CD4-positive, CD25-positive, alpha-beta regulatory T cell (primary cell): ENCODE results near the gene MRPL30. TPM values are rescaled to one million over a fixed set of nuclear protein-coding genes. Genes with fewer than 3 reads are reported as not detected.

Experiments
- ATAC-seq, 2 donors: fragments of 150-1000 bp; cut with Tn5 transposase; one replicate each; pipeline ENCODE4 v1.10.0; 2021; ENCODE audit warnings: low read depth in 2 of 2, moderate number of reproducible peaks in 2 of 2, moderate library complexity in 1 of 2
- DNase-seq, 3 donors: peaks; one replicate each; pipeline versions ENCODE4 v3.0.0 to v3.0.0-alpha.2; 2012 to 2022; ENCODE audit warnings: mixed read lengths in 1 of 3
- H3K27ac ChIP-seq: one replicate; pipeline ENCODE4 v1.7.0; 2013; ENCODE audit warnings: mild to moderate bottlenecking, low read length; ENCODE audit not compliant: insufficient read depth, poor library complexity, severe bottlenecking
- H3K27me3 ChIP-seq: one replicate; pipeline ENCODE4 v1.7.0; 2013; ENCODE audit warnings: low read length; ENCODE audit not compliant: control insufficient read depth, insufficient read depth
- H3K36me3 ChIP-seq: one replicate; pipeline ENCODE4 v1.7.0; 2013; ENCODE audit warnings: mild to moderate bottlenecking, low read length, moderate library complexity; ENCODE audit not compliant: control insufficient read depth, insufficient read depth
- H3K4me1 ChIP-seq: 2 replicates; pipeline ENCODE4 v1.7.0; 2013; ENCODE audit warnings: mild to moderate bottlenecking, low read length; ENCODE audit not compliant: insufficient read depth, control insufficient read depth, poor library complexity, severe bottlenecking
- H3K4me3 ChIP-seq: one replicate; pipeline ENCODE4 v1.7.0; 2013; ENCODE audit warnings: low read depth, mild to moderate bottlenecking, low read length, moderate library complexity
- H3K9me3 ChIP-seq, 2 experiments: 1 replicate in 1 of 2; 2 replicates in 1 of 2; pipeline ENCODE4 v1.7.0; 2013; ENCODE audit warnings: low read length in 2 of 2, mild to moderate bottlenecking in 1 of 2, moderate library complexity in 1 of 2; ENCODE audit not compliant: control insufficient read depth in 2 of 2
- H3K27ac Mint-ChIP-seq, 3 donors: one replicate each; pipeline ENCODE4 v1.8.0; 2020 to 2022; ENCODE audit warnings: mild to moderate bottlenecking in 3 of 3, mixed read lengths in 3 of 3, moderate library complexity in 2 of 3
- H3K27me3 Mint-ChIP-seq: one replicate; pipeline ENCODE4 v1.8.0; 2022; ENCODE audit warnings: mild to moderate bottlenecking, mixed read lengths
- H3K36me3 Mint-ChIP-seq: one replicate; pipeline ENCODE4 v1.8.0; 2020; ENCODE audit warnings: mixed read lengths
- H3K4me1 Mint-ChIP-seq, 4 donors: one replicate each; pipeline ENCODE4 v1.8.0; 2020 to 2022; ENCODE audit warnings: mixed read lengths in 4 of 4, mild to moderate bottlenecking in 1 of 4
- H3K4me3 Mint-ChIP-seq, 4 donors: one replicate each; pipeline ENCODE4 v1.8.0; 2020 to 2022; ENCODE audit warnings: mild to moderate bottlenecking in 4 of 4, mixed read lengths in 4 of 4, moderate library complexity in 3 of 4
- H3K9me3 Mint-ChIP-seq, 7 donors: one replicate each; pipeline ENCODE4 v1.8.0; 2020 to 2022; ENCODE audit warnings: mixed read lengths in 7 of 7, mild to moderate bottlenecking in 3 of 7, moderate library complexity in 2 of 7
- polyA plus RNA-seq, 4 donors: library from polyadenylated mRNA; unstranded; fragments of 300-500 nt; fragmentation: Illumina TruSeq; gene quantifications; one replicate each; pipeline ENCODE4 v1.2.3, GENCODE V29; 2021
- total RNA-seq: library from RNA; stranded (reverse); gene quantifications from one replicate; pipeline ENCODE4 v1.2.3, GENCODE V29; 2022

The MRPL30 gene
- total and polyA plus RNA-seq, 5 donors from 2014 or later: 13.9 to 19.8 (median 16.5) TPM

- no peak for ATAC-seq
- H3K4me3 Mint-ChIP-seq: peak overlapping the region in 1 of 4 donors; percentile 62
These were observed 30.3 kb upstream of the MRPL30 start for GRCh38 chr2:99150706-99151105.

DNA sequence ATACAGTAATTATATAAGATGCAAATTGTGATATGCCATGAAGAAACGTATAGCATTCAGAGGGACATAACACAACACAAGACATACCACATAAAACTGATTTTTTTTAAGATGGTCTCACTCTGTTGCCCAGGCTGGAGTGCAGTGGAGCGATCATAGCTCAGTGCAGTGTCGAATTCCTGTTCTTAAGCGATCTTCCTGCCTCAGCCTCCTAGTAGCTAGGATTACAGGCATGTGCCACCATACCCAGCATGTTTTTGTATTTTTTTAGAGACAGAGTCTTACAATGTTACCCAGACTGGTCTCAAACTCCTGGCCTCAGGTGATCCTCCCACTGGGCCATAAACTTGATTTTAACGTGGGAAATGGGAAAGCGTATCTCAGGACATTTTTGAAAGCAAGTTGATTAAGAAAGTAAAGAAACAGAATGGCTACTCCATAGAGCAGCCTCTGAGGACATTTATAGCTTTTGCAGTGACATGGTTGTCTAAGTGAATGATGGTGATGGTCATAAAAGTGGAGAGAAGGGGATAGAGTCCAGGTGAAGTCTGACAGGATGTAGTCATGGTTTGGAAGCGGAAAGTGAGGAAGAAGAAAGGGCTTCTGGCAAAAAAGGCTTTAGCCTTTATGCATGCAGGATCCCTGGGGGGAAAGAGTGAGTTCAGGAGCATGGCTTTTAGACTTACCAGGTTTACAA, 28.6 kb upstream of the MRPL30 start:
- Histone ChIP-seq H3K4me3 (no peak overlapping the region), H3K27ac (no peak overlapping the region), H3K27me3 (no peaks in the 10 kb centered on the region), H3K36me3 (peaks cover 6% of the 10 kb centered on the region), H3K9me3 (no peaks in the 10 kb centered on the region), H3K4me1 (peaks cover 19% of the 10 kb centered on the region)
- ATAC-seq (no peak), DNase-seq (no peak)
- no peak overlapping the region for H3K27ac Mint-ChIP-seq
- no peaks in the 10 kb centered on the region for H3K27me3 Mint-ChIP-seq
- peaks cover 0 to 2% (median 0%) of the 10 kb centered on the region in 7 donors for H3K9me3 Mint-ChIP-seq
- H3K4me1 Mint-ChIP-seq: peaks cover 0 to 31% (median 12%) of the 10 kb centered on the region in 4 donors
- H3K4me3 Mint-ChIP-seq: no peak overlapping the region
- H3K36me3 Mint-ChIP-seq: peaks cover 14% of the 10 kb centered on the region

More at GRCh38 chr2:99150706-99151105, 30.3 kb upstream of the MRPL30 start:
- Histone ChIP-seq H3K36me3 (no peaks in the 10 kb centered on the region), H3K27me3 (no peaks in the 10 kb centered on the region), H3K4me3 (no peak overlapping the region), H3K4me1 (peaks cover 14% of the 10 kb centered on the region), H3K9me3 (no peaks in the 10 kb centered on the region), H3K27ac (no peak overlapping the region)
- Mint-ChIP-seq H3K27ac (no peak overlapping the region), H3K9me3 (peaks cover 0 to 2% (median 0%) of the 10 kb centered on the region in 7 donors), H3K36me3 (peaks cover 4% of the 10 kb centered on the region), H3K27me3 (no peaks in the 10 kb centered on the region), H3K4me1 (peaks cover 0 to 15% (median 9%) of the 10 kb centered on the region in 4 donors)
- no peak for DNase-seq

DNA sequence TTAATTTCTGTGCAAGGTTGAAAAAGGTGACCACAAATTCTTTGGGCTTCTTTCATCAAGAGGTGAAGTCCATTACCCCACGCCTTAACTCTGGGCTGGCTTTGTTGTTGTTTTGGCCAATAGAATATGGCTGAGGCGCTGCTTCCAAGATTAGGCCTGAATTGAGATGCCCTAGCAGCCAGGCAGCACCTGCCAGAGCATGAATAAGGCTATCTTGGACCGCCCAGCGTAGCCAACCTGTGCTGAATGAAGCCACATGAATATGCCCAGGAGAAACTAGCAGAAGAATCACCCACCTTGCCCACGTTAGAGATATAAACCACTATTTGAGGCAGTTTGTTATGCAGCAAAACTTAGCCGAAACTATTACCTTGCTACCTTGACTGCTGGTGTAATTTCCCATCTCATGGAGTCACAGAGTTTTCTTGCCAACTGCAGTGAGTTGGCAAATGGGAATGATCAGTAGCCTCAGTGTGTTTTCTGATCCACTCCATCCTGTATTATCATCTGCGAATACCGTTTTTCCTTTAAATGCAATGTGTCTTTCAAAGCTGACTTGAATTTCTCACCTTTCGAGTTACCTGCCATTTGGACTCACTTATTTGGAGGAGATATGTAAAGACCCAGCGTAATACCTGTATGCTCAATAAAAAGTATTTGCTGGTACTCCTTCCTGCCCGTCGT, 26.9 kb upstream of the MRPL30 start:
- Histone ChIP-seq H3K4me1 (peaks cover 19% of the 10 kb centered on the region), H3K4me3 (peak overlapping the region; percentile 82), H3K27ac (peak overlapping the region; percentile 96), H3K27me3 (no peaks in the 10 kb centered on the region), H3K36me3 (peaks cover 7% of the 10 kb centered on the region), H3K9me3 (no peaks in the 10 kb centered on the region)
- Mint-ChIP-seq H3K36me3 (peaks cover 24% of the 10 kb centered on the region), H3K4me3 (peak overlapping the region in 1 of 4 donors; percentile 90), H3K4me1 (peaks cover 5 to 36% (median 19%) of the 10 kb centered on the region in 4 donors), H3K9me3 (peaks cover 0 to 2% (median 0%) of the 10 kb centered on the region in 7 donors), H3K27me3 (no peaks in the 10 kb centered on the region), H3K27ac (peak overlapping the region in 1 of 3 donors; percentile 100)
- no peak for DNase-seq
- ATAC-seq: no peak

- ATAC-seq (peak; percentile 97), DNase-seq (peak; percentile 90 to 97 (median 91))
- Histone ChIP-seq H3K27ac (peak within 1 kb of the TSS; percentile 96), H3K4me1 (peaks cover 19% of the 10 kb centered on the region), H3K36me3 (peaks cover 7% of the 10 kb centered on the region), H3K4me3 (peak within 1 kb of the TSS; percentile 96), H3K9me3 (no peaks in the 10 kb centered on the region), H3K27me3 (no peaks in the 10 kb centered on the region)
- H3K4me1 Mint-ChIP-seq: peaks cover 12 to 41% (median 25%) of the 10 kb centered on the region in 4 donors
- peaks cover 0 to 2% (median 0%) of the 10 kb centered on the region in 7 donors for H3K9me3 Mint-ChIP-seq
- H3K27ac Mint-ChIP-seq: peak within 1 kb of the TSS in 1 of 3 donors; percentile 100
- peaks cover 32% of the 10 kb centered on the region for H3K36me3 Mint-ChIP-seq
- no peaks in the 10 kb centered on the region for H3K27me3 Mint-ChIP-seq
- H3K4me3 Mint-ChIP-seq: peak within 1 kb of the TSS in 1 of 4 donors; percentile 90
These were observed 26.1 kb upstream of the MRPL30 start, which contains the start of the genes LIPT1 and TSGA10 for GRCh38 chr2:99154643-99155536. TSS of gene LIPT1 (plus strand) at chr2:99154967. CDS start at chr2:99161958, 6,991 bp downstream. TSS of gene TSGA10 (minus strand) at chr2:99154942. CDS start at chr2:99109439, 45,503 bp downstream.

GRCh38 chr2:99156891-99157290, 24.1 kb upstream of the MRPL30 start:
- no peak for ATAC-seq
- DNase-seq: no peak
- Histone ChIP-seq H3K4me3 (peak overlapping the region; percentile 26), H3K27me3 (no peaks in the 10 kb centered on the region), H3K27ac (no peak overlapping the region), H3K9me3 (no peaks in the 10 kb centered on the region), H3K4me1 (peaks cover 19% of the 10 kb centered on the region), H3K36me3 (peaks cover 16% of the 10 kb centered on the region)
- peak overlapping the region in 3 of 4 donors; percentile 24 to 61 (median 33) for H3K4me3 Mint-ChIP-seq
- H3K27ac Mint-ChIP-seq: no peak overlapping the region
- H3K27me3 Mint-ChIP-seq: no peaks in the 10 kb centered on the region
- peaks cover 0 to 2% (median 0%) of the 10 kb centered on the region in 7 donors for H3K9me3 Mint-ChIP-seq
- peaks cover 12 to 38% (median 26%) of the 10 kb centered on the region in 4 donors for H3K4me1 Mint-ChIP-seq
- peaks cover 29% of the 10 kb centered on the region for H3K36me3 Mint-ChIP-seq

GRCh38 chr2:99158599-99158998, 22.4 kb upstream of the MRPL30 start:
- no peaks in the 10 kb centered on the region for H3K9me3 ChIP-seq
- no peaks in the 10 kb centered on the region for H3K27me3 ChIP-seq
- Mint-ChIP-seq H3K4me3 (peak overlapping the region in 1 of 4 donors; percentile 12), H3K36me3 (peaks cover 34% of the 10 kb centered on the region), H3K4me1 (peaks cover 12 to 38% (median 28%) of the 10 kb centered on the region in 4 donors), H3K27ac (peak overlapping the region in 1 of 3 donors; percentile 61), H3K9me3 (peaks cover 0 to 2% (median 0%) of the 10 kb centered on the region in 7 donors), H3K27me3 (no peaks in the 10 kb centered on the region)
- DNase-seq: no peak
- H3K4me1 ChIP-seq: peaks cover 19% of the 10 kb centered on the region
- no peak overlapping the region for H3K4me3 ChIP-seq
- H3K27ac ChIP-seq: no peak overlapping the region
- ATAC-seq: no peak
- peaks cover 23% of the 10 kb centered on the region for H3K36me3 ChIP-seq

- Histone ChIP-seq H3K36me3 (peaks cover 23% of the 10 kb centered on the region), H3K27ac (no peak overlapping the region), H3K9me3 (no peaks in the 10 kb centered on the region), H3K4me3 (no peak overlapping the region), H3K4me1 (peaks cover 9% of the 10 kb centered on the region), H3K27me3 (no peaks in the 10 kb centered on the region)
- DNase-seq (no peak), ATAC-seq (no peak)
- H3K27me3 Mint-ChIP-seq: no peaks in the 10 kb centered on the region
- H3K36me3 Mint-ChIP-seq: peaks cover 34% of the 10 kb centered on the region
- H3K9me3 Mint-ChIP-seq: peaks cover 0 to under 1% (median 0%) of the 10 kb centered on the region in 7 donors
- H3K4me1 Mint-ChIP-seq: peaks cover 12 to 38% (median 27%) of the 10 kb centered on the region in 4 donors
- peak overlapping the region in 2 of 3 donors; percentile 39 to 92 for H3K27ac Mint-ChIP-seq
- peak overlapping the region in 2 of 4 donors; percentile 75 to 86 for H3K4me3 Mint-ChIP-seq
These were observed 21.4 kb upstream of the MRPL30 start for GRCh38 chr2:99159594-99159993.
